Transverse colon (tissue), 4 donors: ENCODE data around the gene FFAR2. TPM values are rescaled to one million over a fixed set of nuclear protein-coding genes. Genes with fewer than 3 reads are reported as not detected.
"Not testable (repeated sequence)": the region's sequence is repeated elsewhere in the genome, so short reads cannot be mapped to it uniquely, and the experiment has no call there.

ENCODE experiments used
- DNase-seq: peaks from one replicate; pipeline ENCODE4 v3.0.0-alpha.2; 2019
- H3K27ac ChIP-seq, 4 donors: fragments of 200-600 bp; sonication (generic); 2 replicates each; pipeline ENCODE4 v1.5.1; 2016 to 2018; ENCODE audit warnings: inconsistent platforms in 4 of 4
- H3K27me3 ChIP-seq: fragments of 200-600 bp; sonication (generic); 2 replicates; pipeline ENCODE4 v1.5.1; 2017; ENCODE audit warnings: inconsistent platforms
- H3K36me3 ChIP-seq, 4 donors: fragments of 200-600 bp; sonication (generic); 2 replicates each; pipeline ENCODE4 v1.5.1; 2017 to 2019; ENCODE audit warnings: inconsistent platforms in 4 of 4
- H3K4me1 ChIP-seq, 4 donors: fragments of 200-600 bp; sonication (generic); 2 replicates each; pipeline ENCODE4 v1.5.1; 2017 to 2020; ENCODE audit warnings: inconsistent platforms in 4 of 4
- H3K4me3 ChIP-seq, 4 donors: fragments of 200-600 bp; sonication (generic); 1 replicate in 1 of 4; 2 replicates in 3 of 4; pipeline versions ENCODE4 v1.5.1 to v1.6.1; 2017 to 2019; ENCODE audit warnings: inconsistent platforms in 4 of 4
- H3K9me3 ChIP-seq, 2 donors: fragments of 200-600 bp; sonication (generic); 2 replicates each; pipeline ENCODE4 v1.5.1; 2017 to 2019; ENCODE audit warnings: inconsistent platforms in 2 of 2
- EP300 ChIP-seq: sonication (generic); formaldehyde crosslinking; IDR thresholded peaks from one replicate; pipeline ENCODE4 v1.6.1; 2017; ENCODE audit warnings: antibody characterized with exemption, low read depth
- POLR2A ChIP-seq: fragments of 450-650 bp; IDR thresholded peaks from one replicate; pipeline ENCODE4 v1.6.1; 2016; ENCODE audit warnings: antibody characterized with exemption, mild to moderate bottlenecking, moderate library complexity
- POLR2AphosphoS5 ChIP-seq, 3 donors: sonication (generic); formaldehyde crosslinking; IDR thresholded peaks; one replicate each; pipeline ENCODE4 v1.6.1; 2016; ENCODE audit warnings: antibody characterized with exemption in 3 of 3
- WGBS, 2 donors: methylation state at CpG; one replicate each; pipeline ENCODE4 v1.1.5; 2018; ENCODE audit warnings: low coverage in 1 of 2; 5-methylcytosine and 5-hydroxymethylcytosine counted together
- in situ Hi-C, 4 donors: fragments of 200-750 bp; cut with MboI; loops; one replicate each; pipeline versions ENCODE4 v1.15.0 to v1.15.1; 2017; ENCODE audit warnings: low sequenced_read_pairs in 3 of 4, low pct_ligation_motif_present in 1 of 4, low pct_unique_long_range_greater_than_20kb in 1 of 4
- intact Hi-C: fragments of 100-400 bp; cut with DNase I; formaldehyde crosslinking; loops from one replicate; pipeline ENCODE4 v1.15.1; 2023; ENCODE audit warnings: low total_unique reads
- total RNA-seq, 4 donors: library from RNA; depleted of rRNA; stranded (reverse); fragments of >200 nt; gene quantifications; one replicate each; pipeline ENCODE4 v1.1.0, GENCODE V29; 2016
- TF ChIP-seq, protein P1 (sequence below), 5 experiments: fragments of 200-600 bp in 3 of 5; fragments of 450-650 bp in 2 of 5; sonication (generic) in 3 of 5; IDR thresholded peaks; 1 replicate in 2 of 5; 2 replicates in 3 of 5; pipeline ENCODE4 v1.5.1; 2016 to 2017; ENCODE audit warnings: antibody characterized with exemption in 5 of 5, inconsistent platforms in 3 of 5, mild to moderate bottlenecking in 2 of 5, moderate library complexity in 1 of 5

Gene FFAR2
- total RNA-seq, 4 donors from 2014 or later = 0.32 to 2.2 TPM; not detected in 2

DNA sequence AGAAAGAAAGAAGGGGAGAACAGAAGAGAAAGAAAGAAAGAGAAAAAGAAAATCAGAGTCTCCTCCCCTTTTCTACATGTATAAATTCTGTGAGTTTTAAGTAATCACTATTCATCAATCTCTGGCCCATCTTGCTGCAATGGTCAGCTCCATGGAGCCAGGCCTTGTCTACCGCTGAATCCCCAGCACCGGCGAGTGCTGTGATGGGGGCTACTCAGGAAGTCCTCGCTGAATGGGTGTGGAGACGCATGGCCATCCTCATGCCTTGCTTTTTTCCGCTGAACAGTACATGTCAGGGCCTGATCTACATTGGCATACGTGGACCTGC is 47.3 kb upstream of the FFAR2 start:
- Histone ChIP-seq H3K27ac (no peak overlapping the region), H3K36me3 (no peaks in the 10 kb centered on the region), H3K4me3 (no peak overlapping the region), H3K4me1 (peaks cover 0 to 5% (median 1%) of the 10 kb centered on the region in 4 donors), H3K9me3 (no peaks in the 10 kb centered on the region), H3K27me3 (no peaks in the 10 kb centered on the region)
- TF ChIP-seq POLR2AphosphoS5 (IDR thresholded peaks at IDR 0.05) (no peak), POLR2A (no peak), EP300 (no peak)
- TF ChIP-seq, protein P1, sequence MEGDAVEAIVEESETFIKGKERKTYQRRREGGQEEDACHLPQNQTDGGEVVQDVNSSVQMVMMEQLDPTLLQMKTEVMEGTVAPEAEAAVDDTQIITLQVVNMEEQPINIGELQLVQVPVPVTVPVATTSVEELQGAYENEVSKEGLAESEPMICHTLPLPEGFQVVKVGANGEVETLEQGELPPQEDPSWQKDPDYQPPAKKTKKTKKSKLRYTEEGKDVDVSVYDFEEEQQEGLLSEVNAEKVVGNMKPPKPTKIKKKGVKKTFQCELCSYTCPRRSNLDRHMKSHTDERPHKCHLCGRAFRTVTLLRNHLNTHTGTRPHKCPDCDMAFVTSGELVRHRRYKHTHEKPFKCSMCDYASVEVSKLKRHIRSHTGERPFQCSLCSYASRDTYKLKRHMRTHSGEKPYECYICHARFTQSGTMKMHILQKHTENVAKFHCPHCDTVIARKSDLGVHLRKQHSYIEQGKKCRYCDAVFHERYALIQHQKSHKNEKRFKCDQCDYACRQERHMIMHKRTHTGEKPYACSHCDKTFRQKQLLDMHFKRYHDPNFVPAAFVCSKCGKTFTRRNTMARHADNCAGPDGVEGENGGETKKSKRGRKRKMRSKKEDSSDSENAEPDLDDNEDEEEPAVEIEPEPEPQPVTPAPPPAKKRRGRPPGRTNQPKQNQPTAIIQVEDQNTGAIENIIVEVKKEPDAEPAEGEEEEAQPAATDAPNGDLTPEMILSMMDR (IDR thresholded peaks at IDR 0.05) = no peak
- in situ Hi-C loops = no loop called here
- intact Hi-C loops = no loop called here
- 86 to 95% methylated on average over 6 to 7 of the region's 7 CpGs for WGBS, 2 donors
- no peak for DNase-seq

DNA sequence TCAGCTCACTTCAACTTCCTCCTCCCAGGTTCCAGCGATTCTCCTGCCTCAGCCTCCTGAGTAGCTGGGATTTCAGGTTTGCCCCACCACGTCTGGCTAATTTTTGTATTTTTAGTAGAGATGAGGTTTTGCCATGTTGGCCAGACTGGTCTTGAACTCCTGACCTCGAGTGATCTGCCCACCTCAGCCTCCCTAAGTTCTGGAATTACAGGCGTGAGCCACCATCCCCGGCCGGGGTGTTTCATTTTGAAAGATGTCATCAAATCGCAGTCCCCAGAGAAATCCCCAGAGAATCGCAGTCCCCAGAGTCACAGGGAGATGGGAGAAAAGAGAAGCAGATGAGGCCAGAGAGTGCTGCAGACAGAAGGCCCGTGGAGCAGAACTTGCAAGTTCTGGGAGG is 46.6 kb upstream of the FFAR2 start:
- H3K36me3 ChIP-seq, H3K27ac ChIP-seq, DNase-seq, H3K9me3 ChIP-seq, in situ Hi-C loops, H3K27me3 ChIP-seq, H3K4me3 ChIP-seq, H3K4me1 ChIP-seq, intact Hi-C loops: not testable (repeated sequence)
- whole genome bisulfite sequencing, 2 donors = 66 to 79% methylated on average over 7 to 9 of the region's 9 CpGs

DNA sequence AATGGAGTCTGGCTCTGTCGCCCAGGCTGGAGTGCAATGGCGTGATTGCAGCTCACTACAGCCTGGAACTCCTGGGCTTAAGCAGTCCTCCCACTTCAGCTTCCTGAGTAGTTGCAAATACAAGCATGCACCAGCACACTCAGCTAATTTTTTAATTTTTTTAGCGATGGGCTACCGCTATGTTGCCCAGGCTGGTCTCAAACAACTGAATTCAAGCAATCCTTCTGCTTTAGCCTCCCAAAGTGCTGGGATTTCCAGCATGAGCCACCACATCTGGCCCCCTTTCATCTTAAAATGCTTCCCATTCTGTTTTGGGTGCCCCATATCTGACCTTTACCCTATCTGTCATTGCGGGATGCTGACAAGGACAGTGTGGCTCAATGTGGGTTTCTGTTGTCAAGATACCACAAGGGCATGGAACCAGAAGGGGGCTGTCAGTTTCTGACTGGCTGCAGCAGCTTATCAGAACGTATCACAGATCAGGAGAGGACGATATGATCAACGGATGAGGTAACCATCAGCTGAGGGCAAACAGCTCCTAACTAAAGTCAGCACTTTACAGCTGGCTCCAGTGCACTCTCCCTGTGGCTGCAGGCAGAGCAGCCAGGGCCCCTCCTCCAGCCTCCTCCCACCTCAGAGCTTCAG is 44.8 kb upstream of the FFAR2 start:
- TF ChIP-seq POLR2AphosphoS5 (IDR thresholded peaks at IDR 0.05) (no peak), EP300 (no peak), POLR2A (no peak)
- TF ChIP-seq, protein P1 (IDR thresholded peaks at IDR 0.05) = no peak
- Histone ChIP-seq H3K27me3 (no peaks in the 10 kb centered on the region), H3K9me3 (no peaks in the 10 kb centered on the region), H3K36me3 (no peaks in the 10 kb centered on the region), H3K4me1 (no peaks in the 10 kb centered on the region), H3K4me3 (no peak overlapping the region), H3K27ac (no peak overlapping the region)
- WGBS, 2 donors = 87% methylated on average over 8 of the region's 8 CpGs; no CpG with 5 or more reads in 1 of the 2 donors
- in situ Hi-C loops = no loop called here
- no peak for DNase-seq
- intact Hi-C loops = no loop called here

DNA sequence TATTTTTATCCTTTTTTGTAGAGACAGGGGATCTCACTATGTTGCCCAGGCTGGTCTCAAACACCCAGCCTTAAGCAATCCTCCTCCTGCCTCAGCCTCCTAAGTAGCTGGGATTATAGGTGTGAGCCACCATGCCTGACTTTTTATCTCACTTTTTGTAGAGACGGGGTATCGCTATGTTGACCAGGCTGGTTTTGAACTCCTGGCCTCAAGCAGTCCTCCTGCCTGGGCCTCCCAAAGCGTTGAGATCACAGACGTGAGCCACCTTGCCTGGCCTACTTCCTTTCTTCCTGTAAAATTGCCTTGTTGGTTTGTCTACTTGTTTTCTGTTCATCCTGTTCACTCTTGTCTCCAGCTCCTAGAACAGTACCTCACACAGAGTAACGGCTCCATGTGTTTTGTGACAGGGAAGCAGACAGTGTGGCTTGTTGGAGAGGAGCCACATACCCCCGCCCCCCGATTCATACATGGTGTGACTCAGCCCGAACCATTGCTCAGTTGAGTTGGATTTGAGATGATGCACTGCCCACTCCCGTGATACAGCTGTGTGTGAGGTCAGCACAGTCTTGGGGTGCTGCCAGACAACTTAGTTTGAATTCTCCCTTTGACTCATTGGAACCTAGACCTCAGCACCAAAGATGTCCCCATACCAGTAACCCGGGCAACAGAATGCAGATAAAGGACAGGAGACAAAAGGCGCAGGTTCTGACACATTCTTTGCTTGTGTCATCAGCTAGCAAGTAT is 43.0 kb upstream of the FFAR2 start:
- 72 to 76% methylated on average over 5 to 11 of the region's 11 CpGs for WGBS, 2 donors
- H3K27me3 ChIP-seq = no peaks in the 10 kb centered on the region
- no peak overlapping the region for H3K27ac ChIP-seq
- TF ChIP-seq POLR2A (no peak), POLR2AphosphoS5 (IDR thresholded peaks at IDR 0.05) (no peak), EP300 (no peak)
- TF ChIP-seq, protein P1 (IDR thresholded peaks at IDR 0.05) = no peak
- no peak overlapping the region for H3K4me3 ChIP-seq
- no peaks in the 10 kb centered on the region for H3K36me3 ChIP-seq
- intact Hi-C loops = no loop called here
- DNase-seq = peak; percentile 51
- no peaks in the 10 kb centered on the region for H3K4me1 ChIP-seq
- no peaks in the 10 kb centered on the region for H3K9me3 ChIP-seq
- in situ Hi-C loops = no loop called here
